Lung (tissue), 12 donors: ENCODE measurements around the gene SNX9. TPM values are rescaled to one million over a fixed set of nuclear protein-coding genes. Genes with fewer than 3 reads are reported as not detected.

Experiments
- ATAC-seq: fragments of 200-7000 bp; cut with Tn5 transposase; one replicate; pipeline ENCODE4 v1.9.1; 2020; ENCODE audit warnings: moderate number of reproducible peaks; ENCODE audit not compliant: insufficient read depth, low FRiP score
- DNase-seq, 3 donors: peaks; one replicate each; pipeline ENCODE4 v3.0.0-alpha.2; 2013 to 2017
- H3K27ac ChIP-seq, 2 donors: one replicate each; pipeline ENCODE4 v1.5.1; 2013; ENCODE audit warnings: mild to moderate bottlenecking in 2 of 2, moderate library complexity in 2 of 2, control low read depth in 1 of 2, inconsistent platforms in 1 of 2, low read depth in 1 of 2, low read length in 1 of 2
- H3K27me3 ChIP-seq, 3 donors: one replicate each; pipeline ENCODE4 v1.5.1; 2013; ENCODE audit warnings: low read length in 2 of 3; ENCODE audit not compliant: control insufficient read depth in 3 of 3, insufficient read depth in 3 of 3
- H3K36me3 ChIP-seq, 4 donors: one replicate each; pipeline ENCODE4 v1.5.1; 2013; ENCODE audit warnings: low read length in 4 of 4, mild to moderate bottlenecking in 1 of 4, moderate library complexity in 1 of 4; ENCODE audit not compliant: control insufficient read depth in 4 of 4, insufficient read depth in 4 of 4
- H3K4me1 ChIP-seq, 5 donors: one replicate each; pipeline ENCODE4 v1.5.1; 2013; ENCODE audit warnings: low read length in 5 of 5, mild to moderate bottlenecking in 2 of 5, moderate library complexity in 1 of 5; ENCODE audit not compliant: control insufficient read depth in 5 of 5, insufficient read depth in 5 of 5
- H3K4me3 ChIP-seq: one replicate; pipeline ENCODE4 v1.5.1; 2013; ENCODE audit warnings: mild to moderate bottlenecking, control low read depth, moderate library complexity
- H3K9ac ChIP-seq, 2 donors: one replicate each; pipeline ENCODE4 v1.5.1; 2013; ENCODE audit warnings: low read length in 2 of 2, control low read depth in 1 of 2; ENCODE audit not compliant: insufficient read depth in 1 of 2
- H3K9me3 ChIP-seq, 4 donors: one replicate each; pipeline ENCODE4 v1.5.1; 2013; ENCODE audit warnings: low read length in 3 of 4, mild to moderate bottlenecking in 1 of 4, moderate library complexity in 1 of 4; ENCODE audit not compliant: control insufficient read depth in 4 of 4, insufficient read depth in 3 of 4
- WGBS, 2 donors: extraction: QIAGEN DNeasy Blood & Tissue Kit; methylation state at CpG; one replicate each; pipeline ENCODE4 v1.1.7; 2013; 5-methylcytosine and 5-hydroxymethylcytosine counted together
- polyA plus RNA-seq, 2 donors: library from polyadenylated mRNA; stranded (reverse); fragments of 200-250 nt; gene quantifications; one replicate each; pipeline ENCODE4 v1.2.1, GENCODE V29; 2013
- total RNA-seq, 2 donors: library from RNA; depleted of rRNA in 1 of 2; stranded (reverse); fragments of >200 nt in 1 of 2; gene quantifications; one replicate each; pipeline ENCODE4 v1.2.1, GENCODE V29; 2014 to 2021
- TF ChIP-seq, protein P1 (sequence below): IDR thresholded peaks from 2 replicates; pipeline ENCODE4 v1.5.1; 2012; ENCODE audit warnings: mild to moderate bottlenecking; ENCODE audit errors: control extremely low read depth, extremely low read depth
- donor health status: control.
- donor health status: control.
- donor health status: Bipolar disorder and iron deficiency.
- donor health status: healthy.
- donor health status: DM: yes; HTN: yes; CAD: no.

SNX9 gene
- total and polyA plus RNA-seq, 4 donors, result 13.8 to 35.0 (median 23.8) TPM

DNA sequence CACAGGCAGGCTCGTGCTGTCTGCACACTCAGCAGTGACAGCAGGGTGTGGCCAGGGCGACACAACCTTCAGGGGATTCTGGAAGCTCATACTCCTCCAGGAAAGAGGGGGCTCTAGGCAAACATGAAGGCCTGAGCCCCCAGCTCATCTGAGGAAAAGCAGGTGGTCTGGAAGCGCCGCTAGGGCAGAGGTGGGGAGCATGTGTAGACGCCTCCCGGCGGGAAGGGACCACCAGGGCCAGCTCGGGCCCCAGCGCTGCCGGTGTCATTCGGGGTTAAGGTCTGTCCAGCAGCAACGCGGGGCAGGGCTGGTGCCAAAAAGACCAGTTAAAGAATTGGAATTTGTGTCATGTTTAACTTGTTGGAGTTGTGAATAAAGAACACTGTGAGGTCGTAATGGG, 119.3 kb downstream of the SNX9 start:
- peaks cover 21 to 34% (median 28%) of the 10 kb centered on the region in 4 donors for H3K36me3 ChIP-seq
- TF ChIP-seq, protein P1, sequence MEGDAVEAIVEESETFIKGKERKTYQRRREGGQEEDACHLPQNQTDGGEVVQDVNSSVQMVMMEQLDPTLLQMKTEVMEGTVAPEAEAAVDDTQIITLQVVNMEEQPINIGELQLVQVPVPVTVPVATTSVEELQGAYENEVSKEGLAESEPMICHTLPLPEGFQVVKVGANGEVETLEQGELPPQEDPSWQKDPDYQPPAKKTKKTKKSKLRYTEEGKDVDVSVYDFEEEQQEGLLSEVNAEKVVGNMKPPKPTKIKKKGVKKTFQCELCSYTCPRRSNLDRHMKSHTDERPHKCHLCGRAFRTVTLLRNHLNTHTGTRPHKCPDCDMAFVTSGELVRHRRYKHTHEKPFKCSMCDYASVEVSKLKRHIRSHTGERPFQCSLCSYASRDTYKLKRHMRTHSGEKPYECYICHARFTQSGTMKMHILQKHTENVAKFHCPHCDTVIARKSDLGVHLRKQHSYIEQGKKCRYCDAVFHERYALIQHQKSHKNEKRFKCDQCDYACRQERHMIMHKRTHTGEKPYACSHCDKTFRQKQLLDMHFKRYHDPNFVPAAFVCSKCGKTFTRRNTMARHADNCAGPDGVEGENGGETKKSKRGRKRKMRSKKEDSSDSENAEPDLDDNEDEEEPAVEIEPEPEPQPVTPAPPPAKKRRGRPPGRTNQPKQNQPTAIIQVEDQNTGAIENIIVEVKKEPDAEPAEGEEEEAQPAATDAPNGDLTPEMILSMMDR, result no peak
- no peak overlapping the region for H3K9ac ChIP-seq
- no peak overlapping the region for H3K4me3 ChIP-seq
- H3K27me3 ChIP-seq, result no peaks in the 10 kb centered on the region
- DNase-seq, result no peak
- 92 to 95% methylated on average over 14 of the region's 14 CpGs for WGBS, 2 donors
- no peaks in the 10 kb centered on the region for H3K9me3 ChIP-seq
- no peaks in the 10 kb centered on the region for H3K4me1 ChIP-seq
- no peak for ATAC-seq
- H3K27ac ChIP-seq, result no peak overlapping the region

DNA sequence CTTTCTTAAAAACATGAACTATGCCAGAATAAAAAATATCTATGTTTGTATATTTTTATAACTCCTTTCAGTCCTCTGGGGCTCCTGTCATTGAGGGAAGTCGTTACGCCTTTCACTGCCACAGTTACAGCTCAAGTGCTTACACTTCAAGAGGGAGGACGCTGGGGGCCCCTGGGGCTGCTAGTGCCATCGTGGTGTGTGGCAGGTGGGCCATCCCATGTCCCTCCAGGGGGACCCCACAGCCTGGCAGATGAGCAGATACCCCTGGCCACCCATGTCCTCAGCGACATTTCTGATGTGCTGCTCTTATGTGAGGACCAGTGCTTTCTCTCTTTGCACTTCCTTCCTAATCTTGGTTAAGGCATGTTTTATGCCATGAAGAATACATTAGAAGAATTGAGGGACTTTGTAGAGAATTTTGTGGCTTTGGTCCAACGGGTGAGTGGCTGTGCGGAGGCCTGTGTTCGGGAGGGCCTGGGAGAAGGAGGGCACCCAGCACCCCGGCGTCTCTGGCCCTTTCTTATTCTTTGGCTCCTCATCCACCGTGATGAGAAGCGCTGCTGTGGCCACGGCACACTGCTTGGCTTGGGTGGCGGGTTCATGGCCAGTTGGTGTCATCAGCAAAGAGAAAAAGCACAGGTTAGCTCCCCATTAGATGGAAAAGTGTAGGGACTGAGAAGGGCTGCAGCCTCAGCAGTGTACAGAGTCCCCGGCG, 120.4 kb downstream of the SNX9 start:
- no peak for DNase-seq
- no peak overlapping the region for H3K27ac ChIP-seq
- 92 to 93% methylated on average over 16 of the region's 16 CpGs for WGBS, 2 donors
- ATAC-seq, result no peak
- H3K36me3 ChIP-seq, result peaks cover 15 to 34% (median 21%) of the 10 kb centered on the region in 4 donors
- TF ChIP-seq, protein P1, result no peak
- no peaks in the 10 kb centered on the region for H3K9me3 ChIP-seq
- H3K9ac ChIP-seq, result no peak overlapping the region
- H3K4me1 ChIP-seq, result no peaks in the 10 kb centered on the region
- no peaks in the 10 kb centered on the region for H3K27me3 ChIP-seq
- no peak overlapping the region for H3K4me3 ChIP-seq

DNA sequence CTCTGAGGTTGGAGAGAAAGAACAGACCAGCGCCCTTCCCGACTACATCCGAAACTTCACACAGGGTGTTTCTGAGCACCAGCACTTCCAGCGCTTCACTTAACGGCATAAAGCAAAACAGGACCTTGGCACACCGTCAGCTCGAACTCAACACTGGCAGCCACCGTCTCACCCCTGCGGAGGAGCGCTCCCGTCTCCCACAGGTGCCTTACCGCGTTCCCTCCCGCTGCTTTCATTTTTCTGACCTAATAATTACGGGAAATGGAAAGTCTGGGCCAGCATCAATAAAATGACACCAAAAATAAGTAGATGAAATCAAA, 120.9 kb downstream of the SNX9 start:
- H3K4me3 ChIP-seq, result no peak overlapping the region
- no peak for DNase-seq
- no peaks in the 10 kb centered on the region for H3K4me1 ChIP-seq
- no peak overlapping the region for H3K27ac ChIP-seq
- WGBS, 2 donors, result 97 to 98% methylated on average over 15 of the region's 15 CpGs
- H3K27me3 ChIP-seq, result no peaks in the 10 kb centered on the region
- ATAC-seq, result no peak
- H3K9ac ChIP-seq, result no peak overlapping the region
- no peaks in the 10 kb centered on the region for H3K9me3 ChIP-seq
- TF ChIP-seq, protein P1, result no peak
- H3K36me3 ChIP-seq, result peaks cover 14 to 34% (median 19%) of the 10 kb centered on the region in 4 donors
